Stimulated activated CD8-positive, alpha-beta memory T cell treated with anti-CD3 and anti-CD28 coated beads, Interleukin-15, amount 100 ng/mL, for 1 hour (primary cell): ENCODE measurements around the gene TCERG1L.

Experiments used
- DNase-seq: peaks from one replicate; pipeline ENCODE4 v3.0.0-alpha.2; 2020; ENCODE audit warnings: low read depth

TCERG1L gene

DNA sequence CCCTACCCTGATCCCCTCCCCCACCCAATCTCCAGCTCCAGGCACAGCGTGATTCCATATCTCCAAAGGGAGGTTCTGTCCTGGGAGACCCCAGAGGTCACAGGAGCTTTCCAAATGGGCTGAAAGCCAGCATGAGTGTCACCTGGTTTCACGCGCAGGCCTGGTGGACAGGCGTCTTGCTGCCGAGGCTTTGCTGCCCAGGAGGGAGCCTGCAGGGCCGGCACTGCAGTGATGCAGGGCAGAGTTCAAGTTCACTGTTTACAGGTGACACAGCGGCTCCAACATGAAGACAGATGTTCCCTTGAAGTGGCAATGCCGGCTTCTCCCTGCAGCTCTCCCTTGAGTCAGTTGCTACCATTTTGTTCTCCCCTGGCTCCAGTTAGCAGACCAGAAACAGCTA, 104.3 kb downstream of the TCERG1L start:
- no peak for DNase-seq

DNA sequence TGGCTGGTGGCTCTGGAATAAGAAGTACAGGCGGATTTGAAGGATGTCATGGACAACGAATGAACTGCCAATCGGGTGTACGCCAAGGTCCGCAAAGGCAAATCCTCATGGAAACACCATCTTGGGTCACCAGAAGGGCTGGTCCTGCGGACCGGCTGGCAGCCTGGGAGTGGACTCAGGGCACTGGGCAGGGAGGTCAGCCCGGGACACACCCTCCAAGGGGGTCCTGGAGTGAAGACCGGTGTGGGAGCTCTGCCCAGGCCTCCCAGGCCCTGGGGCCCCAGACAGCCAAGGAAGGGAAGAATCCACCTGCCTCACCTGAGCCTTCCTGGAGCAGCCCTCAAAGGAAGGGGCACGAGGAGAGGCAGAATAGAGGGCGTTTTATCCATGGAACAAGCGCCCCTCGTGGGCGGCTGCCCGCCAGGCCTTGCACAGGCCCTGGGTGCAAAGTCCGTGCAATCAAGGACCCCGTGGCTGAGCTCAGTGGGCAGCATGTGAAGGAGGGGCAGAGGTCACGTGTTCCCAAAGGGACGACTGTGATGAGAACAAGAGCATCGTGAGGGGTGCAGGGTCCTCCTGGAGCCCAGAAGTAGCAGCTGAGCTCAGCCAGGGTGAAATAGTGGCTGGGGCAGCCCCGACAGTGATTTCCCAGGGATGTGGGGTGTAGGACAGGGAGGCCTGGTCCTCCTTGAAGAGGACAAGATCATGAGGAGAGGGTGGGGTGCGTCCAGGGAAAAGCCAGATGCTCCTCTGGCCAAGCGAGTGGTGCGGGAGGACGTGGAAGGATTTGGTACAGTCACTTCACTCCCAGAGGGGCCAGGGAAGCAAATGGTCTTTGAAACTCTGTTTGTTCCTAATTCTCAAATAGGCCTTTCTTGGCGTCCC, 105.2 kb downstream of the TCERG1L start:
- DNase-seq: no peak

DNA sequence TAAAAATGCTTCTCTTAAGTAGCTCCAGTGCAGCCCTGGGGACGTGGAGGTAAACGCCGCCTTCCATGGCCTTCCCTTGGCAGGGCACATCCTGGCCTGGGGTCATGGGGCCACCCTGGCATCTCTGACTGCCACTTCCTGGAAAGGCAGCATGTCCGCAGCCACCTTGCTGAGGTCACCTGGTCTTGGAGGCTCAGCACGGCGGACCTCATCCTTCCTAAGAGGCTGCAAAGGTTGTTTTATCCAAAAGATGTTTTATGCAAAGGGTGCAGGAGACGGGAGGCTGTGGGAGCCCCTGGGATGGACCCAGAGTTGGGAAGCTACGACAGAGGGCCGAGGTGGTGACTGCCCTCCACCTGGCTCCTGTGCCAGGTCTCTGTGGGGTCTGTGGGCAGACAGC, 106.0 kb downstream of the TCERG1L start:
- no peak for DNase-seq

DNA sequence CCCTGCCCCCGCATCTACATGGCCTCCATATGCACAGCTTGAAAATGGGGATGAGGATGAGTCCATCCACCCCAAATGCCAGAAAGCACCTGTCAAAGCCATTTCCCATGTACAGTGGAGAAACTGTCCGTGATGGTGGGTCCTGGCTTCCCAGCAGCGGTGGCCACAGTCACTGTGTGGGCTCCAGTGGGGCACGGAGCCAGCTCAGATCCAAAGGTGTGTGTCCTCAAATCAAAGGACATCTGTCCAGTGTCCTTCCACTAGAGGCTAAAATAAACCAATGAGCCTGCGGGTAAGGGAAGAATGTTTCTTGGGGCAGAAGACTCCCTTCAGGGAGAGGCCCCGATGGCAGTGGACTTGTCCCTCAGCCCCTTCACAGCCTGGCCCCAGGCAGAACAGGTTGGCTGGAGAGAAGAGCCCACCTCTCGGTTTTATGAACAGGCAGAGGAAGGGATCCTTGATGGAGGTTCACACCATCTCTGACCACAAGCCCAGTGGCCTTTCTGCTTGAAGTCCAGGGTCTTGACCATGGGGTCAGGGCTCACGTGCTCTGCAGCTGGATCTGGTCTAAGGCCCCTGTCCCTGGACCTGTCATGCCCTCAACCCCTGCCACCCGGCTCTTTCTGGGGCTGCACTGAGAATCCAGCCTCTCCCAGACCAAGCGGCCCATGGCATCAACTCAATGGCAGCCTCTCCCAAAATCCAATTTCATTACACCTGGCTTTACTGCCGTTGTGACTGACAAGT, 106.9 kb downstream of the TCERG1L start:
- DNase-seq: no peak

DNA sequence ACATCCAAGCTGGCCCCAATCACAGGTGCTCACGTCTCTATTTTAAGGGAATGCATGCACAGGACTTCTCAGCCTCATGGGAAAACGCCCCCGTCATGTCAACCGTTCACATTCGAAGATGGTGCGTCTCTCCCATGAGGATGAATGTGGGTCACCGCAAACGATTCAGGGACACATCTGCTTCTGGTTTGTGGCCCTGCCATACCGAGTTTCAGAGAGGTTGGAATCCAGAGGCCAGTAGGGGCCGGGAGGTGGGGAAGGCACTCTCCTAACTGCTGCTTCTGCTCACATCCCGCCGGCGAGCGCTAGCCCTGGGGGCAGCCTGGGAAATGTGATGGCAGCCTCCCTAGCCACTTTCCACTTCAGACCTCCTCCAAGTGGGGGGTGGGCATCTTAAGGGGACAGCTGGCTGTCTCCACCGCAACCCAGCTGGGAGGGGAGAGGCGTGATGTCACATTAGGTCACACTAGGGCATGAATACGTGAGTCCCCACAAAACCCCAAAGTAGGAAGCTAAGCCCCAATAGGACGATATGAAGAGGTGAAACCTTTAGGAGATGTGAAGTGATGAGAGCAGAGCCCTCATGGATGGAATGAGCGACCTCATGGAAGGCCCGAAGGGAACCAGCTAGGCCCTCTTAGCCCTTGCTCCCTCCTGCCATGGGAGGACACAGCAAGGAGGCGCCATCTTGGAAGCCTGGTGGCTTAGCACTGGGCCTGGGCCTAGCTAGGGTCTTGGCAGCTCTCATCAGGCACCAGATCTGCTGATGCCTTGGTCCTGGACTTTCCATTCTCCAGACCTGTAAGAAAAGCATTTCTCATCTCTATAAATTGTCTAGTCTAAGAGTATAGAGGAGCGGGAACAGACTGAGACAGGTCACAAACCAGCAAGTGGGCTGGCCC, 107.8 kb downstream of the TCERG1L start:
- no peak for DNase-seq

DNA sequence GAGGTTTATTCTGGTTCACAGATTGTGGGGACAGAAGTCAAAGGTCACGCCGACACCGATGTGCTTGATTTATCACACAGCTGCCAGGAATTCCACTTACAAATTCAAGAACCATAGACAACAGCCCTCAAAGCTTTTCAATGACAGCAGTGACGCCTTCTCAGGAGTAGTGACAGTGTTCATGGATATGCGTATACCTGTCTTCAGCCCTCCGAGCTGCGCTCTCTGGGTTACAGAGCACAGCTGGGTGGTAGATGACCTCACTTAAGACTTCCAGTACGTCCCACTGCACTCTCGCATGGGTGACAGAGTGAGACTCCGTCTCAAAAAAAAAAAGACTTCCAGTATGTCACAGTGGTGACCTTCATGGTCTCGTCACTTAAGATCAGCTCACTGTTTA, 108.5 kb downstream of the TCERG1L start:
- no peak for DNase-seq

DNA sequence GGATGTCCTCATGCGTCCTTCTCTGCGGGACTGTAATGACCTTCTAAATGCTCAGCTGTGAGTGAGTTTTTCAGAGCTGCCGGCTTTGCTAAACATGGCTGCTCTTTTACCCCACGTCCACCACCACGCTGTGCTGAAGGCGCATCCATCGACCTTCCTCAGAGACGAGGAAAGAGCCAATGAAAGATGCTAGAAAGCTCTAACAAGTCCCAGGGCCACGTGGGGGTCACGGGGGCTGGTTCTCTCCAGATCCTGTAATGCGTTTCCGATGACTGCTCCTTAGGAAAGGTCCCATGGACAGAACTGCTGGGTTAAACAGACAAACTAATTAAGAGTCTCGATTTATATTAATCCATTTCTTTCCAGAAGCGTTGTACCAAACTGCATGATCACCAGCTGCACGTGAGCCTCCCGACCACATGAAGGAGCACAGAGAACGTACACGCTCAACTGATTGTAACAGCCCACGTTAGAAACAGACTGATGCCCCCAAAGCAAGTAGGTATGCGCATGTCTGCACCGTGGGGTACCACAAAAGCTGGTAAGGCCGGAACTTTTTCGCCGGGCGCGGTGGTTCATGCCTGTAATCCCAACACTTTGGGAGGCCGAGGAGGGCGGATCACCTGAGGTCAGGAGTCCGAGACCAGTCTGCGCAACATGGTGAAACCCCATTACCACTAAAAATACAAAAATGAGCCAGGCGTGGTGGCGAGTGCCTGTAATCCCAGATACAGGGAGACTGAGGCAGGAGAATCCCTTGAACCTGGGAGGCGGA, 109.6 kb downstream of the TCERG1L start:
- DNase-seq: no peak

DNA sequence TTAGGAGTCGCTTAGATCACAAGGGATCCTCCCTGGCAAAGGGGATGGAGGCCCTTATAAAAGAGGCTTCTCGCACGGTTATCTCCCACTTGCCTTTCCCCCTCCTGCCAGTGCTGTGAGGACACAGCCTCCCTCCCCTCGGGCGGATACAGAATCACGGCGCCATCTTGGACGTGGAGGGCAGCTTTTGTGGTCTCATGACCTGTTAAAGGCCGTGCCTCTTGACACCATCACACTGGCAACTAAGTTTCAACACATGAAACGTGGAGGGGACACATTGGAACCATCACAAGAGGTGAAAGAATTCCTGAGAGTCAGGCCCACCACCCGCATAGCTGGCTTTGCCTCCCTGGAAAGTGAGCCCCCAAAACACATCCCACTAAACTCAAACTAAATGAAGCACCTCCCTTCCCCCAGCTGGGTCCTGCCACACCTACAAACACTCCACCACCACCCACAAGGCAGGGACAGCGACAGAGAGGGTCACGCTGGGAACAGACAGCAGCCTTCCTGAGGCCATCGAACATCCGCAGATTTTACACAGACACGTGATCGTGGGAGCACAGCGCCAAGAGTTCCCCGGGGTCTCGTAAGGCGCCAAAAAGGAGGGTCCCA, 110.6 kb downstream of the TCERG1L start:
- DNase-seq: no peak

DNA sequence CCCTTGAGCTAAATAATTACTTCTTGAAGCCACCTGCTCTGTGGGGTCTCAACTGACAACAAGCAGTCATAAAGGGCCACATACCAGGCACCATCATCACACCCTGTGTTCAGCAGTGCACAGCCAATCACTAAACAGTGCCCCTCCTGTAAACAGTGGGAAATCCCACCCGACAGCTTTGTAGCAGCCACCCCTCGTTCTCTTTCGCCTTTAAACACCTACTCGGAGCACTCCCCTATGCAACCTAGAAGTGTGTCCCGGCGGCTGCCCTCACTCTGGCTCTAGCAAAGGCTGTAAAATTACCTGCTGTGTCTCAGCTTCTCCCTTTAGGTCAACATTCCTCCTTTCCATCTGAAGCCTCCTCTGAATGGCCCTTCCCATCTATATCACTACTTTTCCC, 111.9 kb downstream of the TCERG1L start:
- no peak for DNase-seq

DNA sequence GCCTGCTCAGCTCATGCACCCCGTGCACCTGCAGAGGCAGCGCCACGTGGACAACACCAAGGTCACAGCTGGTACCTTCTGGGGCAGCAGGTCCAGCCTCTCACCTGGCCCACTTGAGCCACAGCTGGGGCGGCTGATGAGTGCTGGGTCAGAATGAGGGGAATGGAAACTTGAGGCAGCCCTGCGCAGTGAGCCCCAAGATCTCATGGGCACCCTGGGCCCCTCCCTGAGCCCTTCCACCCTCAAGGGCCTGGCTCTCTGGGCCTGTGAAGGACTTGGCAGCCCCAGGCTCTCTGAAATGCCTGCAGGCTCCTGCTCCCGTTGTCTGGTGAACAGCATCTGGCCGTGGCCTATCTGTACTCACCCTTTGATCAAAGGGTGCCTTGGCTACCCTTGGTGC, 112.7 kb downstream of the TCERG1L start:
- no peak for DNase-seq

DNA sequence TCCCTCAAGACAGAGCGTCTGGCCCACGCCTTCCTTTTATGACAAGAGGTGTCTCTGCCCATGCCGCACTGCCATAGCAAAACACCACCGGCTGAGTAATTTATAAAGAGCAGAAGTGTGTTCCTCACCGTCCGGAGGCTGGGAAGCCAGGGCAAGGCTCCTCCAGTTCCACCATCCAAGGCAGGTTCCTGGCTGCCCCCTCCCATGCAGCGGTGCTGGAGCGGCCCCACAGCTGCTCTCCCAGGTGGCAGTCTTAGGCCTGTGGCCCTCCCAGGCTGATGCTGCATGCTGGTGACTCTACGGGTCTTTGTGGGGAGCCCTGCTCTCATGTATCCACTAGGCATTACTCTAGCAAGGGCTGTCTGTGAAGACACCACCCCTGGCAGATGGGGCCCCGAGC, 113.1 kb downstream of the TCERG1L start:
- DNase-seq: no peak

DNA sequence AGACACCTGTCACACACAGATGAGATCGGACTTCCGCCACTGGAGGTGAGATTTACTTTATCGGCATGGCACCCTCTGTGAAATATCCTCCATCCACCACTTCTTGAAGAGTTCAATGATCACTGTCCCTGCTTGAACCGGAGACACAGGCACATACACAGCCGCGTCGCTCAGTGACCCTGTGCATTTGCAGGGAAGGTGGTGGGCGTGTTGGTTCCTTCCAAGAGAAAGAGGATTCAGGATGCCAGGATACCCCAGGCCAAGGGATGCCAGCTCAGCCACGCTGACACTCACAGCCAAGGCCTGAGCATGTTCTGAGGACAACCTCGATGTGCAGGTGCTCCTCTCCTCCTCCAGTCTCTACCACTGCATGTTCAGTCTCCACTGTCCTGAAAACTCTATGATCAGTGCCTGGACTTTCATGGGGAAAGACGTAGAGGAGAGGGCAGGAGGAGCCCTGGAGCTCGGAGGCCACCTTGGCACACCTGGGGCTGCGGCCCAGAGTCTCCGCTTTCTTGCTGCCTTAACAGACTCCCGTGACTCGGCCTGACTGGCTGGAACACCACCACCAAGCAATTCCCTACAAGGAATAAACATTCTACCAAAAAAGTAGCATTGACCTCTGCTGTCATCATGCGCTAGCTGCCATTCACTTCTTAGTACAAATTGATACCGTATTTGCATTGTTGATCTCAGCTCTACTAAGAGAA, 115.2 kb downstream of the TCERG1L start:
- DNase-seq: no peak

DNA sequence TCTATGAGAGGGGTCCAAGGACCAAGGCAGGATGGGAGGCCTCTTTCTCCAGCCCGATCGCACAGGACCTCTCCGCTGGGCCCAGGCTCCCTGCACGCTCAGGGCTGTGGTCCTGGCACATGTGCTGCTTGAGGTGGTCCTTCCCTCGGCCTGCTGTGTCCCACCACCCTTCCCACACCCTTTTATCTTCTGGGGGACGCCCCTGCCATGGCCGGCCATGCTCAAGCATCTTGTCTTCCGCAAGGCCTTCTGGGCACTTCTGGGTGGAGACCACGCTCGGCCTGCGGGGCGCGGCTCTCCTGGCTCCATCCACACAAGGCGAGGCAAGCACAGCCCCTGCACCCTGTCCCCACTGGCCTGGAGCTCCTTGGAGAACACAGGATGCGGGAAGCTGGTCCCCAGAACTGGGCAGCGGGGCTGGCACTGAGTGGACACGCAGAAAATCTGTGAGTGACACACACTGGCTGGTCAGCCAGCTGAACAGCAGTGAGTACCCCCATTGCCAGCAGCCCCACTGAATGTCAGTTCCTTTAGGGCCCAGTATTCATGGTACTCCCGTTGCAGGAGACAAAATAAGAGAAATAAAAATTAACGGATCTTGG, 115.9 kb downstream of the TCERG1L start:
- DNase-seq: no peak

DNA sequence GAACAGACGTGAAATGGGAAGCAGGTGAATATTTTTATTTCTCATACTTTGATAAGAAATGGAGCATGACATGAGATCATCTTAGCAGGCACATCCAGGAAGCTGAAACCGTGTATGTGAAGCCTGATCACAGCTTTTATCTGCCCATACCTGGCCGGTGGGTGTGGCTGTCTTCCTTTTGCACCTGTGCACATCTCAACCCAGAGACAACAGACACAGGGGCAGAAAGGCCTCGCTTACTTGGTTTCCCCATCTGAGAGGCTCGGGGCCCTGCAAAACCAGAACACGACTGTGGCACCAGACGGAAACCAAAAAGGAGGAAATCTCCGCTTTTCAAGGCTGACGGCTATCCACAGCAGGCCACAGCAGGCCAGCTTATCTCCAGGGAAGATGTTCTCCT, 116.4 kb downstream of the TCERG1L start:
- DNase-seq: no peak

DNA sequence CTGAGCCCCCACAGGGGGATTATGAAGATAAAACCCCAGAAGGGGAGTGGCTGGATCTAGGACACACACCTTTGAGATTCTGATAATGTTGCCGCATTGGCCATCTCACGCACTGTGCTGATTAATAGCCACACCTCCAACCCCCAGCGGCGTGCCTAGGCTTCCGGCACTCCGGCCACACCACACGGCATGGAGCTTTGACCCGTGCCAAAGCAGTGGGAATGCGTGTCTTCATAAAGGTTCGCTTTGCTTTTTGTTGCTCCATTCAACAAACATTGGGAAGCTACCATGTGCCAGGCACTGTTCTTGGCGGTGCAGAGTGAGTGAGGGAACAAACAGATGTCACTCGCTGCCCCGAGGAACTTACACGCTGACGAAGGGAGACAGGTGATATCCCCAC, 117.6 kb downstream of the TCERG1L start:
- no peak for DNase-seq

DNA sequence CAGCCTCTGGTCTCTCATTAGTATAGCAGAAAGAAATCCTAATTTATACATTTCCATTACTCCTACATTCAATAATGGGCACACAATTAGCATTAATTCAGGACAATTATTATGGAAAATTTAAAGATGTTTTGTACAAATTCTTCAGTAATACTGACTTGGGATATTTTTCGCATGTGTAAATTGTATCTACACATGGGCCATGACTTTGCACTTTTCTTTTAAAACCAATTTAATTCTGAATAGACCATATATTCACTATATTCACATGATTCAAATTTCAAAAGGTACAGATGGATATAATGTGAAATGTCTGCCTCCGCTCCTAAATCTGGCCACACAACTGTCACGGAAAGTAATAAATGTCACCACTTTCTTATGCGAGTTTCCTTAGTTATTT, 123.0 kb downstream of the TCERG1L start:
- DNase-seq: no peak

DNA sequence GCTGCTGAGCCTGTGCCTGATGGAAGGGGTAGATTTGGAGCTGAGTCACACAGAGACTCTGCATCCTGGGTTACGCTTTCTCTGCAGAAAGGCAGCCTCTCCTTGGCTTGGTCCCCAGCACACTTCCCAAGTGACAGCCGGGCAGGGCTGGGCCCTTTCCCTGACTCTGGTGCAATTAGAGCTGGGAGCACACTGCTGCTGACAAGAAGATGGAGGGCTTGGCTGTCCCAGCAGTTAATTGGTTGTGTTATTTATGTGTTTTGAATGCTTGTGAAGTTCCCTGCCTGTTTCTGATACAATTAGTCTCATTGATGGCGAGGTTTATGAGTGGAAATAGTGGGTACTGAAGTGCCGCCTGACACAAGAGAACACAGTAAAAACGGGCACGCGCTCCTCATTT, 123.6 kb downstream of the TCERG1L start:
- DNase-seq: no peak

DNA sequence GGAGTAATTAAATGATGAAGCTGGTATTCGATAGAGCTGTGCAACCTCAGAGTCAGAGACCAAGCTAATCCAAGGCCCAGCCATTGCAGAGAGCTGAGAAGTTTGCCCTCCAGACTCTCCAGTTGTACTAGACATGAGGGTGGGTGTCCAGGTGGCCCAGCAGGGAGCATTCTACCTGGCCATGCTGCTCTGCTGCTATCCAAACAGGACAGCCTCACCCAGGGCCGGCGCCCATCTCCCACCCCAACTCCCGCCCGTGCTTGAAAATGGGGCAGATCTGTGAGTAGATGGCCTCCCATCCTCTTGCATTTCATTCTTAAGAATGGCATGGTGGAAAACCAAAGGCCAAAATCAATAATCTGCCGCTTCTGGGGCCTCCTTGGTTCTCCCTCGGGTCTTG, 124.2 kb downstream of the TCERG1L start:
- DNase-seq: no peak

DNA sequence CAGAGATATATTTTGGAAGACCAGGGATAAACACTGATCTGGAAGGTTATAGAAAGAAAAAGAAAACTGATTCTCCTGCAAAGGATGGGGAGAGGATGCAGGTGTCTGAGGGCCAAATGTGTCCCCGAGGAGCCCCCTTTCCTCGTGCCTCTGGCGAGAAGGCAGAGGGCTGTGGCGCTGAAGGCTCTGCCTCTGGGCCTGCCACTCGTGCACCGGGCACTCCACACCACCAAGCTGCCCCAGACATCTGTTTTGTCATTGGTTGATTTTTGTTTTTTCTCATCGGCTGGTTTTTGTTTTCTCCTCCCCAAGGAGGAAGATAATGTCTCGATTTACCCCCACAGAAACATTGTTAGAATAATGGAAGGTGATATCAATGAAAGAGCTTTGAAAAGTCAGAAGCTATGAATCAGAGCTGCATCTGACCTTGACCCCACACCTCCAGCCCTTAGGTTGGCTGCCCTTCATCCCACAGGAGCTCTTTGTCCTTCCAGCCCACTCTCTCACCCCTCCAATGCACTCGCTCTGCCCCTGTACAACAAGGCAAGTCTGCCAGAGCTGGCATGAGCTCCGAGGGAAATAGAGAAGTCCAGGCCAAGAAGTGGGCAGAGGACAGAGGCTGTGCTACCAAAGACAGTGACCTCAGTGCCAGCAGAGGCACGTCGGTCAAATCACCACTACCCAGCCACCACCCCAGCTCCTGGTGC, 124.8 kb downstream of the TCERG1L start:
- DNase-seq: no peak

DNA sequence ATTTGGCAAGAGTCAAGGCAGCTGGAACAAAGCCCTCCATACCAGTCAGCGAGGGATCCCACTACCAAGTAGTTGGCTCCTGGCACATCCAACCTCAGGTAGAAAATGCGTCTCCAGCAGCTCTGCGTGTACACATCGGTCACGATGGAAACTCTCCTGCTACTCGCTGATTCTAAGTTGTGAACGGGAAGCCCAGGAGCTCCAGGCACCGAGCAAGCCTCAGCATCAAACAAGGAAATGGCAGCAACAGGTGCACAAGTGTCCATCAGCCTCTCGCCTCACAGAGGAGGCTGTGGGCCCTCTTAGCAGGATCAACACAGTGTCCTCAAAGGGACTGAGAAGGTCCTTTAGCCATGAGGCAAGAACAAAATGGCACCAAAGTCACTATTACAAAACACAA, 127.0 kb downstream of the TCERG1L start:
- DNase-seq: no peak
